ENCODE results near the gene HLA-B.

- TF ChIP-seq CTCF (IDR thresholded peaks at IDR 0.05; ENCODE audit: low read depth, low read length), result no peak
- no peak for TF ChIP-seq EZH2phosphoT487 (IDR thresholded peaks at IDR 0.05; ENCODE audit: low read depth)
Measured at GRCh38 chr6:31393932-31394331, 37.0 kb upstream of the HLA-B start.

Data from OCI-LY3 (cell line).